ENCODE measurements around the gene STAU1. TPM values are rescaled to one million over a fixed set of nuclear protein-coding genes. Genes with fewer than 3 reads are reported as not detected.

Gene STAU1
- total RNA-seq, 2 donors from 2014 or later: 90.2 to 95.5 TPM

DNA sequence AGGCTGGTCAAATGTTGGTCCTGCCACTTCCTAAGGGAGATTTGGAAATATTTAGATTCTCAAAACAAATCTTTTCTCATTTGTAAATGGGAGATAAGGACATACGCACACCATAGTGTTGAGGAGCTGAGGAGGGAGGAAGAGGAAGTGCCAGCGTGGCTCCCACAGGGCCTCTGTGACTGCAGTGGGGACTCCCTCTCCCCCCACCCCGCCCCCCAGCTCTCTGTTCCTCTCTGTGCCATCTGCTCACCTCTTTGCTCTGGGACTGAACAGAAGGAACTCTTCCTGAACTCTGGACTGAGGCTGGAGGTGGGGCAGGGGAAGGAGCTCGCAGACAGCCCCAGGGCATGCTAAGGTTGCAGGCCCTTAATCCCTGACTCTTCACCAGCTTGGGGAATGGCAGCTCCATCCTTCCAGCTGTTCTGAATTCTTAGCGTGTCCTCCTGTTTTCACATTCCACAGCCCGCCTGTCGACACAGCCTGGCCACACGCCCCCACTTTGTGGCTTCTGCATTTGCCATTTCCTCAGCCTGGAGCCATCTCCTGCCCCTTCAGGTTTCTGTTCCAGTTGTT is 42.5 kb upstream of the STAU1 start:
- Mint-ChIP-seq H3K36me3 (ENCODE audit: low read depth) (peaks cover 78% of the 10 kb centered on the region), H3K4me1 (no peaks in the 10 kb centered on the region), H3K27me3 (ENCODE audit: insufficient read depth) (no peaks in the 10 kb centered on the region), H3K9me3 (no peaks in the 10 kb centered on the region), H3K27ac (no peak overlapping the region), H3K4me3 (no peak overlapping the region)
- Histone ChIP-seq H3K27ac (ENCODE audit: low read depth, low read length) (no peak overlapping the region), H3K4me1 (ENCODE audit: control insufficient read depth, insufficient read depth, low read length) (no peaks in the 10 kb centered on the region), H3K36me3 (ENCODE audit: control insufficient read depth, insufficient read depth, low read length) (peaks cover 87% of the 10 kb centered on the region), H3K9me3 (ENCODE audit: control insufficient read depth, low read length) (no peaks in the 10 kb centered on the region), H3K4me3 (ENCODE audit: low read length) (no peak overlapping the region), H3K9ac (ENCODE audit: extremely low read depth, low read length, poor library complexity, severe bottlenecking) (no peak overlapping the region), H3K27me3 (ENCODE audit: control insufficient read depth, insufficient read depth, low read length, poor library complexity, severe bottlenecking) (no peaks in the 10 kb centered on the region)
- no peak for TF ChIP-seq CTCF (conservative IDR thresholded peaks at IDR 0.05)
- 92 to 98% methylated on average over 5 to 7 of the region's 8 CpGs for WGBS, 2 experiments (ENCODE audit: insufficient coverage in 1 of 2, insufficient read length in 1 of 2)
- no peak for DNase-seq

DNA sequence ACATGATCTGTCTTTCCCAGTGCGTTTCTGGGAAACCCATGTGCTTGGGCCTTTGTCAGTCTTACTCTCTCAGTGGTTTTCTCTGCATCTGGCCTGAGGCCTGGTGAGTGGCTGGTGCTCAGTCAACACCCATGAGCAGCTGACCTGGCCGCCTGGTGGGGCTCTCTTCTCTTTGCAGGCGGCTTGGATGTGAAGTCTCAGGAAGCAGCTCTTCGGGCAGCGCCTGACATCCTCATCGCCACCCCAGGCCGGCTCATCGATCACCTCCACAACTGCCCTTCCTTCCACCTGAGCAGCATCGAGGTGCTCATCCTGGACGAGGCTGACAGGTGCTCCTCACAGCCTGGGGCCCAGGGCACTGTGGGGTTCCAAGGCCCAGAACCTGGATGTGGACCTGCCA is 41.9 kb upstream of the STAU1 start:
- Histone ChIP-seq H3K36me3 (ENCODE audit: control insufficient read depth, insufficient read depth, low read length) (peaks cover 87% of the 10 kb centered on the region), H3K9ac (ENCODE audit: extremely low read depth, low read length, poor library complexity, severe bottlenecking) (no peak overlapping the region), H3K27ac (ENCODE audit: low read depth, low read length) (no peak overlapping the region), H3K4me3 (ENCODE audit: low read length) (no peak overlapping the region), H3K27me3 (ENCODE audit: control insufficient read depth, insufficient read depth, low read length, poor library complexity, severe bottlenecking) (no peaks in the 10 kb centered on the region), H3K4me1 (ENCODE audit: control insufficient read depth, insufficient read depth, low read length) (no peaks in the 10 kb centered on the region), H3K9me3 (ENCODE audit: control insufficient read depth, low read length) (no peaks in the 10 kb centered on the region)
- DNase-seq: no peak
- no peak for TF ChIP-seq CTCF (conservative IDR thresholded peaks at IDR 0.05)
- no peak overlapping the region for H3K27ac Mint-ChIP-seq
- no peaks in the 10 kb centered on the region for H3K4me1 Mint-ChIP-seq
- no peaks in the 10 kb centered on the region for H3K27me3 Mint-ChIP-seq (ENCODE audit: insufficient read depth)
- no peak overlapping the region for H3K4me3 Mint-ChIP-seq
- 96% methylated on average over 8 to 10 of the region's 10 CpGs for WGBS, 2 experiments (ENCODE audit: insufficient coverage in 1 of 2, insufficient read length in 1 of 2)
- H3K9me3 Mint-ChIP-seq: no peaks in the 10 kb centered on the region
- peaks cover 79% of the 10 kb centered on the region for H3K36me3 Mint-ChIP-seq (ENCODE audit: low read depth)

GRCh38 chr20:49229381-49229780 is 41.2 kb upstream of the STAU1 start:
- H3K27ac ChIP-seq (ENCODE audit: low read depth, low read length): no peak overlapping the region
- H3K36me3 Mint-ChIP-seq (ENCODE audit: low read depth): peaks cover 79% of the 10 kb centered on the region
- 93 to 100% methylated on average over 2 of the region's 2 CpGs for WGBS, 2 experiments (ENCODE audit: insufficient coverage in 1 of 2, insufficient read length in 1 of 2)
- H3K4me1 ChIP-seq (ENCODE audit: control insufficient read depth, insufficient read depth, low read length): no peaks in the 10 kb centered on the region
- H3K9me3 ChIP-seq (ENCODE audit: control insufficient read depth, low read length): no peaks in the 10 kb centered on the region
- H3K27me3 Mint-ChIP-seq (ENCODE audit: insufficient read depth): no peaks in the 10 kb centered on the region
- H3K36me3 ChIP-seq (ENCODE audit: control insufficient read depth, insufficient read depth, low read length): peaks cover 87% of the 10 kb centered on the region
- DNase-seq: no peak
- H3K27me3 ChIP-seq (ENCODE audit: control insufficient read depth, insufficient read depth, low read length, poor library complexity, severe bottlenecking): no peaks in the 10 kb centered on the region
- H3K9ac ChIP-seq (ENCODE audit: extremely low read depth, low read length, poor library complexity, severe bottlenecking): no peak overlapping the region
- H3K4me3 ChIP-seq (ENCODE audit: low read length): no peak overlapping the region
- no peaks in the 10 kb centered on the region for H3K4me1 Mint-ChIP-seq
- no peak for TF ChIP-seq CTCF (conservative IDR thresholded peaks at IDR 0.05)
- no peak overlapping the region for H3K4me3 Mint-ChIP-seq
- no peaks in the 10 kb centered on the region for H3K9me3 Mint-ChIP-seq
- H3K27ac Mint-ChIP-seq: no peak overlapping the region

Data from endodermal cell (in vitro differentiated cells).